Activated T-helper 1 cell treated with anti-CD3 and anti-CD28 coated beads, Interleukin-12 subunit alpha, Interleukin-12 subunit beta, Interleukin-2, Interleukin-4 antibody, amounts not matched to agents 30 ng/mL and 10 ng/mL and 1 ng/mL, durations not matched to agents 14 hours and 24 hours and 36 hours (primary cell): Measurements from ENCODE around the gene BMP10. TPM values are rescaled to one million over a fixed set of nuclear protein-coding genes. Genes with fewer than 3 reads are reported as not detected.

Source experiments
- DNase-seq: peaks from one replicate; pipeline ENCODE4 v3.0.0; 2021; ENCODE audit warnings: low spot score
- H3K27ac Mint-ChIP-seq: one replicate; pipeline ENCODE4 v1.8.0; 2021; ENCODE audit warnings: mild to moderate bottlenecking, mixed read lengths
- H3K27me3 Mint-ChIP-seq: one replicate; pipeline ENCODE4 v1.8.0; 2022; ENCODE audit warnings: mild to moderate bottlenecking, moderate library complexity, mixed read lengths; ENCODE audit not compliant: insufficient read depth
- H3K36me3 Mint-ChIP-seq: one replicate; pipeline ENCODE4 v1.8.0; 2021; ENCODE audit warnings: low read depth, mixed read lengths
- H3K4me1 Mint-ChIP-seq: one replicate; pipeline ENCODE4 v1.8.0; 2021; ENCODE audit warnings: low read depth, mixed read lengths
- H3K4me3 Mint-ChIP-seq: one replicate; pipeline ENCODE4 v1.8.0; 2021; ENCODE audit warnings: mild to moderate bottlenecking, moderate library complexity, mixed read lengths
- H3K9me3 Mint-ChIP-seq: one replicate; pipeline ENCODE4 v1.8.0; 2021; ENCODE audit warnings: mixed read lengths
- intact Hi-C: fragments of 100-400 bp; cut with micrococcal nuclease; formaldehyde crosslinking; loops from one replicate; pipeline ENCODE4 v1.15.1; 2024
- total RNA-seq: library from RNA; stranded (reverse); gene quantifications from 2 replicates; pipeline ENCODE4 v1.2.3, GENCODE V29; 2022

Gene BMP10, protein sequence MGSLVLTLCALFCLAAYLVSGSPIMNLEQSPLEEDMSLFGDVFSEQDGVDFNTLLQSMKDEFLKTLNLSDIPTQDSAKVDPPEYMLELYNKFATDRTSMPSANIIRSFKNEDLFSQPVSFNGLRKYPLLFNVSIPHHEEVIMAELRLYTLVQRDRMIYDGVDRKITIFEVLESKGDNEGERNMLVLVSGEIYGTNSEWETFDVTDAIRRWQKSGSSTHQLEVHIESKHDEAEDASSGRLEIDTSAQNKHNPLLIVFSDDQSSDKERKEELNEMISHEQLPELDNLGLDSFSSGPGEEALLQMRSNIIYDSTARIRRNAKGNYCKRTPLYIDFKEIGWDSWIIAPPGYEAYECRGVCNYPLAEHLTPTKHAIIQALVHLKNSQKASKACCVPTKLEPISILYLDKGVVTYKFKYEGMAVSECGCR
- total RNA-seq = not detected in 2 replicates

DNA sequence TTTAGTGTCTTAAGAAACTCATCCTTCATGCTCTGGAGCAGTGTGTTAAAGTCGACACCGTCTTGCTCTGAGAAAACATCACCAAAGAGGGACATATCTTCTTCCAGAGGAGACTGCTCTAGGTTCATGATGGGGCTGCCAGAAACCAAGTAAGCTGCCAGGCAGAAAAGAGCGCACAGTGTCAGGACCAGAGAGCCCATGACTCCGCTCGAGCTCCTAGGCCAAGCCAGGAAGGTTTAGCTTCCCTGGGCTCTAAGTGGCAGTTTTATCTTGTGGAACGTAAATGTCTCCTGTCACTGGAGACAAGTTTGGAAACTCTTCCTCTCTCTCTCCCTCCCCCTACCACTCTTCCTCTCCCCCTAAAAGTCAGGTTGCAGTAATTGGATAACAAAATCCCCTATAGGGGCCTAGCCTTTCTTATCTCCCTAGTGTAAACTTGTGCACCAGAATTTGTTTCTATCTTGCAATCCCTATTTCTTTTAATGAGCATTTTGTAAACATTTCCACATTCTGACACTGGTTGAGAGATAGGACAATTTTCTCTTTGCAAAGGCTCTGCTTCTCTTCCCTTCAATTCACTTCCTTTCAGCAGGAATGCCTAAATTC, at the start of gene BMP10:
Gene BMP10, minus strand, starts transcription at position 239 of the 606 bp plus-strand sequence. Its CDS starts 39 bp downstream, at position 200.
- no peaks in the 10 kb centered on the region for H3K9me3 Mint-ChIP-seq
- H3K4me1 Mint-ChIP-seq = peaks cover 5% of the 10 kb centered on the region
- intact Hi-C loops = no loop called here
- no peak within 1 kb of the TSS for H3K27ac Mint-ChIP-seq
- H3K4me3 Mint-ChIP-seq = no peak within 1 kb of the TSS
- H3K36me3 Mint-ChIP-seq = no peaks in the 10 kb centered on the region
- peaks cover 10% of the 10 kb centered on the region for H3K27me3 Mint-ChIP-seq
- DNase-seq = no peak

DNA sequence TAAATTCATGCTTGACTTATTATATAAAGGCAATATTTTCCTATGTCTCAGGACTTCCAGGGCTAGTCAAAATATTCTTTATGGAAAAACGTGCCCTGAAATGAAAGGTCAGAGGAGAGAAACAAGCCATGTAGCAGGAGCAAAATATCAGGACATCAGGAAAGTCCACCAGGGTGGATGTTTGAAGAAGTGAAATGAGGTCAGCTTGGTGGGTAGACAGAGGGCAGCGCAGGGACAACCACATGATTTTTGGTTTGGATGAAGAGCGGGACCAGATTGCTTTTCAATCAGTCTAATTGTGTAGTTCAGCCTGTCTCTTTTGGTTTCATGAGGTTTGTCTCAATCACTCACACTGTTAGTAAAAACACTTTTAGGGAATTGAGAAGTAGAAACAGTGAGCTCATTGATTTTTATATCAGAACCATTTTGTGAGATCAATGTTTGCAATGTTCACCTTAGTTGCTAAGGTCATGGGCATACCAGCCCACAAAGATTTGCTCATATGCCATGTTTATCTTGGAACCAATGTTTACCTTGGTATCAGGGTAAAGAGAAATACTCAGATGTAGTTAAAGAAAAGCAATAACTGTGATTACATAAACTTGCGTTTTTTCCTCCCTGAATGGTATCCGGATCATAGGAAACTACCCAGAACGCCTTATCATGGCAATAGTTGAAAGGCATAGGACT, 49.4 kb upstream of the BMP10 start:
- no peaks in the 10 kb centered on the region for H3K9me3 Mint-ChIP-seq
- H3K4me1 Mint-ChIP-seq = peaks cover 22% of the 10 kb centered on the region
- H3K27ac Mint-ChIP-seq = no peak overlapping the region
- H3K4me3 Mint-ChIP-seq = no peak overlapping the region
- DNase-seq = no peak
- peaks cover 3% of the 10 kb centered on the region for H3K27me3 Mint-ChIP-seq
- peaks cover 3% of the 10 kb centered on the region for H3K36me3 Mint-ChIP-seq
- intact Hi-C loops = no loop called here

DNA sequence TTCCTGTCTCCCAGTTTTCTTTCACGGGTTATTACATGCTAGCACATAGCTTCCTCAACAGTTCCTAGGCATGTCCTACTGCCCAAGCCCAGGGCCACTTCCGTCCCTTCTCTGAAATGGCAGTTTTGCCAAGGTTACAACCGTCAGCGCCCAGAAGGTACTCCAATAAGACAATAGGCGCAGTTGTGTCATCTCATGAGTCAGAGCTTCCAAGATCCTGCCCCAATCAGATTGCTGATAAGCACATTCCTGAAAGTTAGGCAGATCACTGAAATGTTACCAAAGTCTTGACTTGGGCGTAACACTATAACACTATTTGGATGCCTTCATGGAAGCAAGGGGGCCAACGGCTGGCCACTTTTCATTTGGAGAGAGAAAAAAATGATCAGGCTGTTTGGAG, 47.3 kb upstream of the BMP10 start:
- no peak overlapping the region for H3K27ac Mint-ChIP-seq
- intact Hi-C loops = loop anchor here (10.0 kb wide), 1 partner anchor 534 kb away; no protein-coding TSS in a partner anchor
- peaks cover 3% of the 10 kb centered on the region for H3K36me3 Mint-ChIP-seq
- H3K9me3 Mint-ChIP-seq = no peaks in the 10 kb centered on the region
- peaks cover 11% of the 10 kb centered on the region for H3K4me1 Mint-ChIP-seq
- DNase-seq = no peak
- no peak overlapping the region for H3K4me3 Mint-ChIP-seq
- H3K27me3 Mint-ChIP-seq = no peaks in the 10 kb centered on the region

DNA sequence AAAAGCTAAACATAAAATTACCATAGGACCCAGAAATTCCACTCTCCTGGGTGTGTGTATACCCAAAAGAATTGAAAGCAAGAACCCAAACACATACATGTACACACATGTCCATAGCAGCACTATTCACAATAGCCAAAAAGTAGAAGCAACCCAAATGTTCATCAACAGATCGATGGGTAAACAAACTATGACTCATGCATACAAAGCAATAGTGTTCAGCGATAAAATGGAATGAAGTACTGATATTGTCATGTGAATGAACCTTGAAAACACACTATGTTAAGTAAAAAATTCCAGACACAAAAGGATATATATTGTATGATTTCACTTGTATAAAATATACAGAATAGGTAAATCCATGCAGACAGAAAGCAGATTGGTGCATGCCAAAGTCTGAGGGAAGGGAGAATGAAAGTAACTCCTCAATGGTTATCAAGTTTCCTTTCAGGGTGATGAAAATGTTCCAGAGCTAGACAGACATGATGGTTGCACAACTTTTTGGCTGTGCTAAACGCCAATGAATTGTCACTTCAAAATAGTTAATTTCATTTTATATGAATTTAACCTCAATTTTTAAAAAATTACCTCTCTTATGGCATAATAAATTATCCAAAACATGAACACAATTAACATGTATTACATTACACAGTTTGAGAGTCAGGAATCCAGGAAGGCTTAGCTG, 46.0 kb upstream of the BMP10 start:
- H3K27ac Mint-ChIP-seq = no peak overlapping the region
- H3K27me3 Mint-ChIP-seq = no peaks in the 10 kb centered on the region
- H3K4me1 Mint-ChIP-seq = peaks cover 11% of the 10 kb centered on the region
- peaks cover 3% of the 10 kb centered on the region for H3K36me3 Mint-ChIP-seq
- H3K4me3 Mint-ChIP-seq = no peak overlapping the region
- no peak for DNase-seq
- H3K9me3 Mint-ChIP-seq = no peaks in the 10 kb centered on the region
- intact Hi-C loops = loop anchor here (10.0 kb wide), 1 partner anchor 532 kb away; no protein-coding TSS in a partner anchor

DNA sequence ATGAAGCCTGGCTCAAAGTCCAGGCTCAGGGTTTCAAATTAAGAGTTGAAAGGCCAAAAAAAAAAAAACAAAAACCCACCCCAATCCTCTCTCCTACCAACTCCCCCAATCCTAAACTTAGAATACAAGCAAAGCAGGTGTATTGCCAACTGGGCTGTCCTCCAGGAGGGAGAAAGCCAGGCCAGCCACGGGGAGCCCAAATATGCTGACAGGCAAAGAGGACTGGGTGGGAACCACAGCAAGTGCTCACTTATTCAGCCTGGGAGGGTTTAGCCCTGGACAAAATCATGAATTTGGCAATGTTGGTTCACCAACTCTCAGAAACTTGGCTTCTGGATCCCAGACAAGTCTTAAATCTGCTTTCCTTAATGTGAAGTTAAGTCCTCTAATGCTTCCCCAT, 45.0 kb upstream of the BMP10 start:
- Mint-ChIP-seq H3K27ac (no peak overlapping the region), H3K4me3 (no peak overlapping the region), H3K9me3 (no peaks in the 10 kb centered on the region), H3K36me3 (peaks cover 3% of the 10 kb centered on the region), H3K4me1 (peaks cover 11% of the 10 kb centered on the region), H3K27me3 (no peaks in the 10 kb centered on the region)
- DNase-seq = no peak
- intact Hi-C loops = loop anchor here (10.0 kb wide), 1 partner anchor 531 kb away; no protein-coding TSS in a partner anchor

DNA sequence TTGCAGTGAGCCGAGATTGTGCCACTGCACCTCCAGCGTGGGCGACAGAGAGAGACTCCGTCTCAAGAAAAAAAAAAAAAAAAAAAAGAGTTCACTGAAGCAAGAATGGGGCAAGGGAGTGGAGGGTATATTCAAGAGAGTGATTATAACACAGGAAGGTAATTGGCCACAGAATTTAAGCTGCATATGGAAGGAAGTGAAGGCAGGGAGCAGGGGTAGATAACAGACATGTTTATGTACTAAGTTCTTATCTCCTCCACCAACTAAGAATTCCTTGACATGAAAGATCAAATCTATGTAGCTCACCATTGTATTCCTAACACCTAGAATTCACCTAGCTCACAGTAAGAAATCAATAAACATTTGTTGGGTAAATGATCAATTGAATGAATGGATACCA, 44.2 kb upstream of the BMP10 start:
- Mint-ChIP-seq H3K27ac (no peak overlapping the region), H3K4me1 (peaks cover 15% of the 10 kb centered on the region), H3K27me3 (no peaks in the 10 kb centered on the region)

DNA sequence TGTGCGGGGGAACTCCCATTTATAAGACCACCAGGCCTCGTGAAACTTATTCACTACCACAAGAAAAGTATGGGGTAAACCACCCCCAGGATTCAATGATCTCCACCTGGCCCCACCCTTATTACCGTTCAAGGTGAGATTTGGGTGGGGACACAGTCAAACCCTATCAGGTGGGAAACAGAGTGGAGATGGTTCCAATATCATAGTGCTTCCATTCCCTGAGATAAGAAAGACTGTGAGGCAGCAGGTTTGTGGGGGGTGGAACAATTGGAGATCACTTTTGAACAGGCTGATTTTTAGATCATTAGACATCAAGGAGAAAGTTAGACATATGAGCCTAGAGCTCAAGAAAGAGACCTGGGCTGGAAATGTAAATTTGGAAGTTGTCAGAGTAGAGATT, 42.2 kb upstream of the BMP10 start:
- intact Hi-C loops = loop anchor here (10.0 kb wide), 1 partner anchor 529 kb away; no protein-coding TSS in a partner anchor
- Mint-ChIP-seq H3K27me3 (no peaks in the 10 kb centered on the region), H3K4me1 (peaks cover 31% of the 10 kb centered on the region), H3K36me3 (peaks cover 3% of the 10 kb centered on the region), H3K9me3 (no peaks in the 10 kb centered on the region), H3K4me3 (no peak overlapping the region), H3K27ac (no peak overlapping the region)
- no peak for DNase-seq

More for the DNA sequence above, 44.2 kb upstream of the BMP10 start:
- Mint-ChIP-seq H3K9me3 (no peaks in the 10 kb centered on the region), H3K36me3 (peaks cover 3% of the 10 kb centered on the region), H3K4me3 (no peak overlapping the region)
- no peak for DNase-seq
- intact Hi-C loops = loop anchor here (10.0 kb wide), 1 partner anchor 531 kb away; no protein-coding TSS in a partner anchor

DNA sequence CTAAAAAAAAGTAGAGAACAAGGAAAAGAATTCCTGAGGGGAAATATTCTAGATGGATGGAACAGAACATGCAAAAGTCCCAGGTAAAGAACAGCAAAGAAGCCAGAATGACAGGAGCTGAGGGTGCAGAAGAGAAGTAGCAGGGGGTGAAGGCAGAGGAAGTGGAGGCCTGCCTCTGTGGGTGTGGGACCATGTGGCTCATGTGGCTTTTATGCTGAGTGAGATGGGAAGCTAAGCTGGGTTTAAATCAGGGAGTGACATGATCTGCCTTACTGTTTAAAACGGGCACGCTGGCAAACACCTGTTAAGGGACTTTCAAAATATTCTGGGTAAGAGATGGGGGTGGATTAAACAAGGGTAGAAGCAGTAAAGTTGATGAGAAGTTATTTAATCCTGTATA, 41.5 kb upstream of the BMP10 start:
- H3K36me3 Mint-ChIP-seq = peaks cover 3% of the 10 kb centered on the region

DNA sequence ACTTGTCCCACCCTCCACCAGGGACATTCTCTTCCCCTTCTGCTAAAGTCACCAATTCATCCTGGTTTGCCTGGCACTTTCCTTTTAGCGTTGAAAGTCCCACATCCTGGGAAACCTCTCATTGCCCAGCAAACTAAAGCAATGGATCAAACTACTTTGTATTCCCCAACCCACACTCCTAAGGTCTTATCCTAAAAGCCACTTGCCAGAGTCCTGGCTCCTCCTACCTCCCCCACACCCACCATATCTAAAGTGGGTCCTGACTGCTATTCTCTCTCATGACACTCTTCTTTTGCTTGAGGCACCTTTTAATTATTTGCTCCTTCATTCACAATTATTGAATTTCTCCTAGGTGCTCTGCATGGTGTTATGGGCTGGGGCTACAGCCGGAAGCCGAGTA, 40.9 kb upstream of the BMP10 start:
- Mint-ChIP-seq H3K9me3 (no peaks in the 10 kb centered on the region), H3K27ac (no peak overlapping the region)
- intact Hi-C loops = loop anchor here (10.0 kb wide), 1 partner anchor 527 kb away; no protein-coding TSS in a partner anchor

More for the DNA sequence above, 41.5 kb upstream of the BMP10 start:
- Mint-ChIP-seq H3K9me3 (no peaks in the 10 kb centered on the region), H3K27me3 (no peaks in the 10 kb centered on the region), H3K4me3 (no peak overlapping the region), H3K27ac (no peak overlapping the region), H3K4me1 (peaks cover 31% of the 10 kb centered on the region)
- intact Hi-C loops = loop anchor here (10.0 kb wide), 1 partner anchor 528 kb away; no protein-coding TSS in a partner anchor
- peak; percentile 37 for DNase-seq

DNA sequence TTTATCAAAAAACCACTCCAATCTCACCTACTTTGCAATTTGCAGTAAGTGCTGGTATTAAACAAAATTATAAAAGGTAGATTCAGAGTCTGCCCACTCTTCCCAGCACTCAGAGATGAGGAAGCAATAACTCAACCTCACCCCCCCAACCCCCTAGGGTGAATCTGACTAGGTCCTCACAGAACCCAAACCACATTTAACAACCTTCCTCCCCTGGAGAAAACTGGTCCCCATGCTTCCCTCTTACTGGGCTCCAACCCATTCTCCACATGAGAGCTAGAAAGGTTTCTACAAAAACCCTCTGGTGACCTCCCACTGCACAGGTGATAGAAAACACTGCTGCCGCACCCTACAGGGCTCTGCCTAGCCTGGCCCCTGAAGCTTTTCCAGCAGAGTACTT, 40.5 kb upstream of the BMP10 start:
- Mint-ChIP-seq H3K27me3 (no peaks in the 10 kb centered on the region), H3K27ac (no peak overlapping the region), H3K9me3 (no peaks in the 10 kb centered on the region), H3K4me1 (peaks cover 33% of the 10 kb centered on the region), H3K36me3 (peaks cover 3% of the 10 kb centered on the region), H3K4me3 (no peak overlapping the region)
- intact Hi-C loops = loop anchor here (10.0 kb wide), 1 partner anchor 527 kb away; no protein-coding TSS in a partner anchor
- no peak for DNase-seq

More for the DNA sequence above, 40.9 kb upstream of the BMP10 start:
- no peaks in the 10 kb centered on the region for H3K27me3 Mint-ChIP-seq
- no peak for DNase-seq
- peaks cover 33% of the 10 kb centered on the region for H3K4me1 Mint-ChIP-seq
- H3K4me3 Mint-ChIP-seq = no peak overlapping the region
- peaks cover 3% of the 10 kb centered on the region for H3K36me3 Mint-ChIP-seq

DNA sequence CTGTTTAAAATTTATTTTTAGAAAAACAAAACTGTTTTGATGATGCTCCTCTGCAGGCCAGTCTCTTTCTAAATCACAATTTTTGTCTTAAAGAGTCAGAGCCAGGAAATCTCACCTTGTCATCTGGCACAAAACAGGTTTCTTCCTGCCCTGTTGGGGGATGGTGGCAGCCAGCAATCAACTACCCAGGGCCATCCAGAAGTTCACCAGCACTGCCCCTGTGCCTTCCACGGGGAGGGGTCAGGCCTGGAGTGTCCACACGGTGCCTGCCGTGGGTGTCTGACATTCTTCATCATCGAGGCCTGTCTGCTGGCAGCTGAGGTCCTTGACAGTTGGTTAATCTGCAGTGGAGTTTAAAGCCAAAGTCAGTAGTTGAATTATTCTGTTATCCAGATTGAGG, 40.0 kb upstream of the BMP10 start:
- Mint-ChIP-seq H3K9me3 (no peaks in the 10 kb centered on the region), H3K36me3 (peaks cover 3% of the 10 kb centered on the region), H3K27me3 (no peaks in the 10 kb centered on the region), H3K4me3 (no peak overlapping the region), H3K27ac (no peak overlapping the region), H3K4me1 (peaks cover 33% of the 10 kb centered on the region)
- intact Hi-C loops = loop anchor here (10.0 kb wide), 1 partner anchor 526 kb away; no protein-coding TSS in a partner anchor
- DNase-seq = no peak
